GM21528 (cell line): ENCODE measurements around the gene IPO8.
"Not testable (repeated sequence)": the region's sequence is repeated elsewhere in the genome, so short reads cannot be mapped to it uniquely, and the experiment has no call there.

Experiments
- ATAC-seq: cut with Tn5 transposase; IDR thresholded peaks from one replicate; pipeline ENCODE4 v1.9.1; 2021; ENCODE audit warnings: mild to moderate bottlenecking, moderate library complexity; ENCODE audit not compliant: unreplicated experiment, low FRiP score

The IPO8 gene

GRCh38 chr12:30691122-30691879 lies 4.4 kb downstream of the IPO8 start:
- no peak for ATAC-seq

DNA sequence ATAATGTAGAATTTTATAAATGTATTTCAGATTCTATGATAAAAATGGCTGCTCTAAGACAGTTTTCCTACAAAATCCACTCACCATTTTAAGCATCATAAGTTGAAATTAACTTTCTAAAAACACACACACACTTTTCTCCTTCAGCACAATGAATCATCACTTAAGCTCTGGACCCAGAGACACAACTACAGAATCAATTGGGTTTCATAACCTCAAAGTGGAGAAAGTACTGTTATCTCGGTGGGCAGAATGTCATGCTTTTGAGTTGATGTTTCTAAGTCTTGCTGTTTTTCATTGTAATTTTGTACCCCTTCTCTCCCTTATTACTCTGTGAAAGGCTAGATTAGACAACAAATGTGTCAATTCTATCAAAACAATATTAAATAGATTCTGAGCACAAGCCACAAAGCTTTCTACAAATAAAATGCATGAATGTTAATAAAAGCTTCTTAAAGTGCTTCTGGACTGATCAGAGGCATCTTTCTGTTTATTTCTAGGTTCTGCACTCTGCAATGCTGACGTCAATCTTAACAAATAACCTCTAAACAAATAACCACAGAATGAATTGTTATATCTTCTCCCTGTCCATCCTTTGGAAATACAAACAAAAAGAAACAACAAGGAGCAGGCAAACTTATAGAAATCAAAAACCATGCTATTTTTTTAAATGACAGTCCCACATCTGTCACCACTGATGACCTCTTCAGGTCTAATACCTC lies 8.2 kb downstream of the IPO8 start:
- no peak for ATAC-seq

GRCh38 chr12:30679241-30679640 lies 16.4 kb downstream of the IPO8 start:
- no peak for ATAC-seq

DNA sequence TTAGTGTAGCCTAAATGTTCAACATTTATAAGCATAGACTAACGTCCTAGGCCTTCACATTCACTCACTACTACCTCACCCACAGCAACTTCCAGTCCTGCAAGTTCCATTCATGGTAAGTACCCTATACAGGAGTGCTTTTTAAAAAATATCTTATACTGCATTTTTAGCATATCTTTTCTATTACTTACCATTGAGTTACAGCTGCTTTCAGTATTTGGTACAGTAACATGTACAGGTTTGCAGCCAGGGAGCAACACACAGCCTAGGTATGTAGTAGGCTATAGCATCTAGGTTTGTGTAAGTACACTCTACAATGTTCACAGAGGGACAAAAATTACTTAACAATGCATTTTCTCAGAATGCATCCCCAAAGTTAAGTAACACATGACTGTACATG lies 17.4 kb downstream of the IPO8 start:
- ATAC-seq: no peak

DNA sequence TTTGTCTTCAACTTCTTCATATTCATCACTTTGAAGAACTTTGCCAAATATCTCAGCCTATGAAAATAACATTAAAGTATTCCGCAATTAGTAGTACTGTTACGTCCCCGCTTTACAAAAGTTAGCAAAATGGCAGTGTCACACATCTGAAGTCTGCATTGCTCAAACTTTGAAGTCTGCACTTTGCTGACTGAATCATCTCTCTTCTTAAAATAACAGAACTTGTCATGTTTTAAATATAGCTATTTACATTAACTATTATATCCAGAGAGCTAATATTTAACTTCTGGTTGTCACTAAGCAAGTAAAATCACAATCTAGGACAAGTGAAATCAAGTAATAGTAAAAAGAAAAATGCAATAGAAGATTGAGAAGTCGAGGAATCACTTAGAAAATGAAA lies 34.5 kb downstream of the IPO8 start:
- no peak for ATAC-seq

GRCh38 chr12:30652034-30652696 lies 43.5 kb downstream of the IPO8 start:
- ATAC-seq: no peak

DNA sequence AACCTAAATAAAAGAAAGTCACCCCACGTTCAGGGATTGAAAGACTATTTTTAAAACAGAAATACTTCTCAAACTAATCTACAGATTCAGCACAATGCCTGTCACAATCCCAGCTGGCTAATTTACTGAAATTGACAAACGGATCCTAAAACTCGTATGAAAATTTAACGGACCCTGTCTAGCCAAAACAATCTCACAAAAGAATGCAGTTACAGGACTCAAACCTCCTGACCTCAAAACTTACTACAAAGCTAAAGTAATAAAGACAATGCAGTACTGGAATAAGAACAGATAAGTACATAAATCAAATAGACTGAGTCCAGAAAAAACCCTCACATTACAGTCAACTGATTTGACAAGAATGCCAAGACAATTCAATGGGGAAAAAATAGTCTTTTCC lies 48.8 kb downstream of the IPO8 start:
- ATAC-seq: no peak

- no peak for ATAC-seq
These were observed 52.3 kb downstream of the IPO8 start for GRCh38 chr12:30643366-30643765.

GRCh38 chr12:30640392-30640791 lies 55.3 kb downstream of the IPO8 start:
- ATAC-seq: no peak

- ATAC-seq: no peak
These were observed 60.3 kb downstream of the IPO8 start for GRCh38 chr12:30635385-30635784.

DNA sequence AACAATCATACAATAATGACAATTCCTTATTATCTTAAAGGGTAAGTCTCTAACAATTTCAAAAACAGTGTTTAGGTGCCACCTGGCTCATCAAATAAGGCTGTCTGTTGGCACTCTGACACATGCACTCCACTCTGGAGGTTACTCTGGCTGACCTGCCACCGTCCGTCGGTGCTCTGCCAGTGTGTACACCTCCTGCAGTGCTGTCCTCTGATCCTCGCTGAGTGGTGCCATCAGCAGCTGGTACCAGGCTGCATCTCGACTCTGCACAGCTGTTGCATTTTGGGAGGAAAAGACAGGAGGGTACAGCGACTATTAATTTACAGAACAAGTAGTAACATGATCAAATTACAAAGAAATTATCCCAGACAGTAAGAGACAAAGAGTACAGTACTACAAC lies 63.9 kb downstream of the IPO8 start:
- no peak for ATAC-seq

DNA sequence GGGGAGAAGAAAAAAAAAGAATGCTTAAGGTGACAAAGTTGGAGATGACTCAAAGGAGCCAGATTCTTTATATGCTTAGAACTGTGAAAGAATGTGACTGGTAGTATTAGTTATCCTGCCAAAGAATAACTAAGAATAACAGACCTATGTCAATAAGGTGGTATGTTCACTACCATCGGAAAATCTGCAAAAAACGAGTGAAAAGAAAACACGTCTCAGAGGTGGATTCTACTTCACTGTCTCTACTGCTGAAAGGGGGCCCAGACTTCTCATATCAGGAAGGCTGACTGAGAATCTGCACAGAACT lies 64.7 kb downstream of the IPO8 start:
- no peak for ATAC-seq

DNA sequence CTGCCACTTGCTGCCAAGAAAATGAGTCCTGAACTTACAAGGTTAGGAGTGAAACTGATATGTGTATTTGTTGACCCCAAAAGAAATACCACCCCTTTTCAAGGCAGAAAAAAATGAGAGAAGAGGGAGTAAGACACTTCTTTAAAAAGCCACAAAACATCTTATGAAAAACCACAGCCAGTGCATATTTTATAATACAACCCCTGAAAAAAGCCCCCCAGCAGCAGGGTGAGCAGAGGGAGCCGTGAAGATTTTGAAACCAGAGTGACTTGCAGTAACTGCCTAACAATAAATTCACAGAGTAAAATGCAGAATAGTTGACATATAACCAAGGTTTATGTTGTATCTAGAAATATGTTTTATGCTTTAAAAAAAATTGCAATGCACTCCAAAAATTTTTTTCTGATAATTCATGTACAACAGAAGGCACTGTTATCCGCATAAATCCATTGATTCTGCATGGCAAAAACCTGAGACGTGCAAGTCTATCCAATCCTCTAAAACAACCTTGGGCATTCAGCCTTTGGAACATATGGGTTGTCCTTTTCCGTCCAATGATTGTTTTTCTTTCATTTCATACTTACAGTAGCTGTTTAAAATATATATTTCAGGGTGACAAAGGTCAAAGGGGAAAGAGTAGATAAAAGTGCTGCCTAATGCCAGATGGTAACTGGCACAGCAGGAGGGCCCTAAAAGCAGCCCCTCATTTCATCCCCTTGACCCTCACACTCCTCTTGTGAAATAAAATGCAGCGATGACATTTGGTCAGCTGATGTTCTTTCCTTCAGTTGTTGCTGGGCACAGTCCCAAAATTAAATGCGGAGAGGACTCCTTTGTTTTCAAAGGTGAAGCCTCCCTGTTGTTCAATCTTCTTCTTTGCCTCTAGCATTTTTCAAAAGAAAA lies 65.3 kb downstream of the IPO8 start:
- ATAC-seq: no peak

DNA sequence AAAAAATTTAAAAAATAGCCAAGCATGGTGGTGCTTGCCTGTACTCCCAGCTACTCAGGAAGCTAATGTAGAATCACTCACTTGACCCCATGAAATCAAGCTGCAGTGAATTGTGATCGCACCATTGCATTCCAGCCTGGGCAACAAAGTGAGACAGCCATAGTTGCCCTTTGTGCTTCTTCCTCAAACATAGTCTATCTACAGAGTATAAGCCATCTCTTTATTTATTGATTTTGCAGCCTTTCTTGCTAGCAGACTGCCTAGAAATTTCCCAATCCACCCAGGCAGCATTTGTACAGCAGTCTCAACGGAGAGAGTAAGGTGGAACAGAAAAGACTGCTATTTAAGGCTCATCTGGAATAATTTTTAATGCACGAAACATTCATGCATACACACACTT lies 68.8 kb downstream of the IPO8 start:
- no peak for ATAC-seq

DNA sequence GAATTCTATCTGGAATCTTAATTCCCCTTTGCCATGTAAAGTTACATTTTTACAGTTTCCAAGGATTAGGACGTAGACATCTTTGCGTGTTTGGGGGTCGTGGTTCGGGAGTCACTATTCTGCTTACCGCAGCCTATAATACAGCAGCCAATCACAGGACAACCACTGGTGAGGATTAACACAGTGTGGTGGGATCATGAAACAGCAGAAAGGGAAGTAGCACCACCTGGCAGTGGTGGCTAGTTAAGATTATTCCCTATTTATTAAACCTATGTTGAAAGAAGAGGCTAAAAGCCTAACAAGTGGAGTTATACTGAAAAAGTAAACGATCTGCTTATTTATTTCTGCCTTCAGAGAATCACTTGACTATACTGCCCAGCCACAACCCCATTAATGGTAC lies 71.7 kb downstream of the IPO8 start:
- ATAC-seq: no peak

DNA sequence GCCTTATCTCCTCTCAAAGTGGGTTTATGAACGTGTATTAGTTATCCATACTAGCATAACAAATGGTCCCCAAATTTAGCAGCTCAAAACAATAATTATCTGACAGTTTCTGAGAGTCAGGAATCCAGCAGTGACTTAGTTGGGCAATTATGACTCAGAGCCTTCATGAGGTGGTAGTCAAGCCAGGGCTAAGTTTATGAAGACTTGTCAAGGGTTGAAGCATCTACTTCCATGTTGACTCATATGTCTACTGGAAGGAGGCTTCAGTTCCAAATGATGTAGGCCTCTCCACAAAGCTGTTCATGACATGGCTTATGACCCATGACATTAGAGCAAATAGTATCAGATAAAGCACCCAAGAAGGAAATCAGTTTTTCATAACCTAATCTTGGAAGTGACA lies 73.2 kb downstream of the IPO8 start:
- ATAC-seq: peak; percentile 56

DNA sequence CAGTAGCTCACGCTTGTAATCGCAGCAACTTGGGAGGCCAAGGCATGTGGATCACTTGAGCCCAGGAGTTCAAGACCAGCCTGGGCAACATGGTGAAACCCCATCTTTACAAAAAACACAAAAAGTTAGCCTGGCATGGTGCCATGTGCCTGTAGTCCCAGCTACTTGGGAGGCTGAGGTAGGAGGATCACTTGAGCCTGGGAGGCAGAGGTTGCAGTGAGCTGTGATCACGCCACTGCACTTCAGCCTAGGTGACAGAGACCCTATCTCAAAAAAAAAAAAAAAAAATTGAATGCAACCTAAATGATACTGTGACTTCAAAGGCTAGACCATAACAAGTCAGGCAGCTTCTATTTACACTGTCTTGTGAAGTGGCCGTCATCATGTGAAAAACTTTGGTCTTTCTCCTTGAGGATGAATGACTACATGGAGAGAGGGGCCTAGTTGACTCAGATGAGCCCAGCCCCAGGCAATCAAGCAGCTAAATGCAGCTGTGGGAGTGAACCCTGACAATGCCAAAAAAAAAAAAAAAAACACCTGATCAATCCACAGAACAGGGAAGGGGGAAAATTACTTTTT lies 73.9 kb downstream of the IPO8 start:
- not testable (repeated sequence) for ATAC-seq

- ATAC-seq: no peak
These were observed 78.2 kb downstream of the IPO8 start for GRCh38 chr12:30617346-30618016.

GRCh38 chr12:30614031-30614430 lies 81.6 kb downstream of the IPO8 start:
- no peak for ATAC-seq
